Hepatocyte (in vitro differentiated cells): ENCODE measurements around the gene KLK1.

ENCODE experiments used
- EZH2 ChIP-seq: fragments of 200-600 bp; sonication (generic); IDR thresholded peaks from 2 replicates; pipeline ENCODE4 v1.6.1; 2016; ENCODE audit warnings: antibody characterized with exemption, mild to moderate bottlenecking, borderline replicate concordance
- EZH2phosphoT487 ChIP-seq: fragments of 200-600 bp; sonication (generic); IDR thresholded peaks from one replicate; pipeline ENCODE4 v1.6.1; 2018; ENCODE audit warnings: antibody characterized with exemption, mild to moderate bottlenecking, low read depth, moderate library complexity; ENCODE audit not compliant: unreplicated experiment, severe bottlenecking
- TF ChIP-seq, protein P1 (sequence below): fragments of 200-600 bp; sonication (generic); IDR thresholded peaks from 2 replicates; pipeline ENCODE4 v1.5.1; 2016; ENCODE audit warnings: antibody characterized with exemption, mild to moderate bottlenecking; ENCODE audit not compliant: poor library complexity

DNA sequence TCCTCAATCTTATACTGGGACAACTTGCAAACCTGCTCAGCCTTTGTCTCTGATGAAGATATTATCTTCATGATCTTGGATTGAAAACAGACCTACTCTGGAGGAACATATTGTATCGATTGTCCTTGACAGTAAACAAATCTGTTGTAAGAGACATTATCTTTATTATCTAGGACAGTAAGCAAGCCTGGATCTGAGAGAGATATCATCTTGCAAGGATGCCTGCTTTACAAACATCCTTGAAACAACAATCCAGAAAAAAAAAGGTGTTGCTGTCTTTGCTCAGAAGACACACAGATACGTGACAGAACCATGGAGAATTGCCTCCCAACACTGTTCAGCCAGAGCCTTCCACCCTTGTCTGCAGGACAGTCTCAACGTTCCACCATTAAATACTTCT lies 27.2 kb upstream of the KLK1 start:
- no peak for TF ChIP-seq EZH2phosphoT487
- TF ChIP-seq, protein P1, sequence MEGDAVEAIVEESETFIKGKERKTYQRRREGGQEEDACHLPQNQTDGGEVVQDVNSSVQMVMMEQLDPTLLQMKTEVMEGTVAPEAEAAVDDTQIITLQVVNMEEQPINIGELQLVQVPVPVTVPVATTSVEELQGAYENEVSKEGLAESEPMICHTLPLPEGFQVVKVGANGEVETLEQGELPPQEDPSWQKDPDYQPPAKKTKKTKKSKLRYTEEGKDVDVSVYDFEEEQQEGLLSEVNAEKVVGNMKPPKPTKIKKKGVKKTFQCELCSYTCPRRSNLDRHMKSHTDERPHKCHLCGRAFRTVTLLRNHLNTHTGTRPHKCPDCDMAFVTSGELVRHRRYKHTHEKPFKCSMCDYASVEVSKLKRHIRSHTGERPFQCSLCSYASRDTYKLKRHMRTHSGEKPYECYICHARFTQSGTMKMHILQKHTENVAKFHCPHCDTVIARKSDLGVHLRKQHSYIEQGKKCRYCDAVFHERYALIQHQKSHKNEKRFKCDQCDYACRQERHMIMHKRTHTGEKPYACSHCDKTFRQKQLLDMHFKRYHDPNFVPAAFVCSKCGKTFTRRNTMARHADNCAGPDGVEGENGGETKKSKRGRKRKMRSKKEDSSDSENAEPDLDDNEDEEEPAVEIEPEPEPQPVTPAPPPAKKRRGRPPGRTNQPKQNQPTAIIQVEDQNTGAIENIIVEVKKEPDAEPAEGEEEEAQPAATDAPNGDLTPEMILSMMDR: no peak
- no peak for TF ChIP-seq EZH2
